Stimulated activated CD8-positive, alpha-beta memory T cell treated with anti-CD3 and anti-CD28 coated beads, Interleukin-4, amount 100 ng/mL, for 4 hours (primary cell): ENCODE measurements around the gene ZFYVE28.
A peak's percentile ranks its signal among the peaks of the same experiment; 100 is the strongest.

Experiments
- DNase-seq, 2 donors: peaks; one replicate each; pipeline ENCODE4 v3.0.0-alpha.2; 2020; ENCODE audit warnings: low read depth in 2 of 2, low spot score in 1 of 2

ZFYVE28 gene

GRCh38 chr4:2291705-2292645 lies 126.5 kb downstream of the ZFYVE28 start:
- DNase-seq = no peak

- peak; percentile 21 to 62 for DNase-seq
Observed at GRCh38 chr4:2290974-2291704, 127.3 kb downstream of the ZFYVE28 start.

- no peak for DNase-seq
Observed at GRCh38 chr4:2290488-2290887, 128.0 kb downstream of the ZFYVE28 start.

- DNase-seq = no peak
Observed at GRCh38 chr4:2289955-2290333, 128.5 kb downstream of the ZFYVE28 start.

GRCh38 chr4:2289311-2289954 lies 129.0 kb downstream of the ZFYVE28 start:
- DNase-seq = no peak

- DNase-seq = no peak
Observed at GRCh38 chr4:2288051-2288541, 130.3 kb downstream of the ZFYVE28 start.

- DNase-seq = no peak
Observed at GRCh38 chr4:2287594-2287915, 130.9 kb downstream of the ZFYVE28 start.

GRCh38 chr4:2286904-2287593 lies 131.4 kb downstream of the ZFYVE28 start:
- DNase-seq = no peak

- DNase-seq = no peak
Observed at GRCh38 chr4:2285613-2286381, 132.6 kb downstream of the ZFYVE28 start.

GRCh38 chr4:2284934-2285612 lies 133.4 kb downstream of the ZFYVE28 start:
- no peak for DNase-seq

- no peak for DNase-seq
Observed at GRCh38 chr4:2284161-2284933, 134.1 kb downstream of the ZFYVE28 start.

- no peak for DNase-seq
Observed at GRCh38 chr4:2283199-2283711, 135.2 kb downstream of the ZFYVE28 start.

- peak; percentile 25 to 70 for DNase-seq
Observed at GRCh38 chr4:2281575-2282343, 136.7 kb downstream of the ZFYVE28 start.

GRCh38 chr4:2280531-2281300 lies 137.7 kb downstream of the ZFYVE28 start:
- DNase-seq = no peak

GRCh38 chr4:2277956-2278355 lies 140.5 kb downstream of the ZFYVE28 start:
- no peak for DNase-seq

- DNase-seq = no peak
Observed at GRCh38 chr4:2276581-2277325, 141.7 kb downstream of the ZFYVE28 start.
